Measurements from ENCODE around the gene CAT. TPM values are rescaled to one million over a fixed set of nuclear protein-coding genes. Genes with fewer than 3 reads are reported as not detected.

CAT gene
- total RNA-seq, 1 donor from 2014 or later = 126 TPM

- Histone ChIP-seq H3K4me1 (no peaks in the 10 kb centered on the region), H3K4me3 (no peak overlapping the region), H3K27ac (replicated peaks) (no peak overlapping the region), H3K27me3 (ENCODE audit: low read depth) (peaks cover 12% of the 10 kb centered on the region), H3K9me3 (replicated peaks) (no peaks in the 10 kb centered on the region), H3K36me3 (no peaks in the 10 kb centered on the region)
- intact Hi-C loops (cut with micrococcal nuclease) = no loop called here
- DNase-seq = no peak
- TF ChIP-seq CTCF (IDR thresholded peaks at IDR 0.05; ENCODE audit: borderline replicate concordance) = no peak
Observed at GRCh38 chr11:34488855-34489557, 50.3 kb downstream of the CAT start.

GRCh38 chr11:34490304-34490703, 51.6 kb downstream of the CAT start:
- DNase-seq = no peak
- Histone ChIP-seq H3K9me3 (replicated peaks) (no peaks in the 10 kb centered on the region), H3K36me3 (no peaks in the 10 kb centered on the region), H3K4me3 (no peak overlapping the region), H3K27me3 (ENCODE audit: low read depth) (peaks cover 23% of the 10 kb centered on the region), H3K27ac (replicated peaks) (no peak overlapping the region), H3K4me1 (no peaks in the 10 kb centered on the region)
- TF ChIP-seq CTCF (IDR thresholded peaks at IDR 0.05; ENCODE audit: borderline replicate concordance) = no peak
- intact Hi-C loops (cut with micrococcal nuclease) = no loop called here

- no peaks in the 10 kb centered on the region for H3K9me3 ChIP-seq (replicated peaks)
- intact Hi-C loops (cut with micrococcal nuclease) = no loop called here
- TF ChIP-seq CTCF (IDR thresholded peaks at IDR 0.05; ENCODE audit: borderline replicate concordance) = peak; percentile 76
- H3K4me3 ChIP-seq = no peak overlapping the region
- no peaks in the 10 kb centered on the region for H3K36me3 ChIP-seq
- peaks cover 38% of the 10 kb centered on the region for H3K27me3 ChIP-seq (ENCODE audit: low read depth)
- DNase-seq = no peak
- H3K27ac ChIP-seq (replicated peaks) = no peak overlapping the region
- no peaks in the 10 kb centered on the region for H3K4me1 ChIP-seq
Observed at GRCh38 chr11:34492806-34493414, 54.2 kb downstream of the CAT start.

- DNase-seq = no peak
- Histone ChIP-seq H3K9me3 (replicated peaks) (no peaks in the 10 kb centered on the region), H3K36me3 (no peaks in the 10 kb centered on the region), H3K4me3 (no peak overlapping the region), H3K27me3 (ENCODE audit: low read depth) (peaks cover 43% of the 10 kb centered on the region), H3K27ac (replicated peaks) (no peak overlapping the region), H3K4me1 (no peaks in the 10 kb centered on the region)
- intact Hi-C loops (cut with micrococcal nuclease) = no loop called here
- no peak for TF ChIP-seq CTCF (IDR thresholded peaks at IDR 0.05; ENCODE audit: borderline replicate concordance)
Observed at GRCh38 chr11:34493468-34493867, 54.7 kb downstream of the CAT start.

GRCh38 chr11:34493926-34494595, 55.3 kb downstream of the CAT start:
- DNase-seq = no peak
- TF ChIP-seq CTCF (IDR thresholded peaks at IDR 0.05; ENCODE audit: borderline replicate concordance) = no peak
- Histone ChIP-seq H3K36me3 (no peaks in the 10 kb centered on the region), H3K4me1 (no peaks in the 10 kb centered on the region), H3K9me3 (replicated peaks) (no peaks in the 10 kb centered on the region), H3K27ac (replicated peaks) (no peak overlapping the region), H3K27me3 (ENCODE audit: low read depth) (peaks cover 45% of the 10 kb centered on the region), H3K4me3 (no peak overlapping the region)
- intact Hi-C loops (cut with micrococcal nuclease) = no loop called here

Measured in left ventricle myocardium inferior (tissue), 1 donor.